ENCODE results near the gene ANKS1B. TPM values are rescaled to one million over a fixed set of nuclear protein-coding genes. Genes with fewer than 3 reads are reported as not detected.

ANKS1B gene
- total RNA-seq, 4 donors from 2014 or later, result 34.5 to 81.9 (median 71.1) TPM

GRCh38 chr12:99926511-99927169, 58.1 kb downstream of the ANKS1B start:
- no peaks in the 10 kb centered on the region for H3K9me3 ChIP-seq
- no peak overlapping the region for H3K4me3 ChIP-seq (replicated peaks in 1 of 3)
- intact Hi-C loops (cut with DNase I), result no loop called here
- H3K36me3 ChIP-seq, result no peaks in the 10 kb centered on the region
- TF ChIP-seq POLR2A (IDR thresholded peaks at IDR 0.05), result no peak
- TF ChIP-seq CTCF (IDR thresholded peaks at IDR 0.05), result no peak
- no peaks in the 10 kb centered on the region for H3K4me1 ChIP-seq
- DNase-seq, result no peak
- no peak overlapping the region for H3K27ac ChIP-seq
- no peaks in the 10 kb centered on the region for H3K27me3 ChIP-seq
- WGBS, 2 donors, result 94 to 96% methylated on average over 2 of the region's 2 CpGs

- no peaks in the 10 kb centered on the region for H3K36me3 ChIP-seq
These were observed 64.3 kb downstream of the ANKS1B start for GRCh38 chr12:99920353-99920960.

GRCh38 chr12:99917711-99918402, 66.9 kb downstream of the ANKS1B start:
- Histone ChIP-seq H3K9me3 (no peaks in the 10 kb centered on the region), H3K4me3 (replicated peaks in 1 of 3) (no peak overlapping the region), H3K4me1 (peaks cover 10% of the 10 kb centered on the region in 2 donors), H3K27me3 (no peaks in the 10 kb centered on the region), H3K27ac (no peak overlapping the region), H3K36me3 (no peaks in the 10 kb centered on the region)
- no peak for DNase-seq
- intact Hi-C loops (cut with DNase I), result no loop called here
- TF ChIP-seq POLR2A (IDR thresholded peaks at IDR 0.05) (no peak), CTCF (IDR thresholded peaks at IDR 0.05) (no peak)
- WGBS, 2 donors, result 82 to 83% methylated on average over 5 of the region's 5 CpGs

More at GRCh38 chr12:99920353-99920960, 64.3 kb downstream of the ANKS1B start:
- intact Hi-C loops (cut with DNase I), result no loop called here
- H3K4me1 ChIP-seq, result no peaks in the 10 kb centered on the region
- H3K27me3 ChIP-seq, result no peaks in the 10 kb centered on the region
- no peak overlapping the region for H3K27ac ChIP-seq
- WGBS, 2 donors, result 85 to 90% methylated on average over 5 of the region's 5 CpGs
- no peak for DNase-seq
- H3K4me3 ChIP-seq (replicated peaks in 1 of 3), result no peak overlapping the region
- TF ChIP-seq CTCF (IDR thresholded peaks at IDR 0.05) (no peak), POLR2A (IDR thresholded peaks at IDR 0.05) (no peak)
- H3K9me3 ChIP-seq, result no peaks in the 10 kb centered on the region

- WGBS, 2 donors, result 78 to 86% methylated on average over 3 of the region's 3 CpGs
- intact Hi-C loops (cut with DNase I), result no loop called here
- TF ChIP-seq CTCF (IDR thresholded peaks at IDR 0.05), result no peak
- TF ChIP-seq POLR2A (IDR thresholded peaks at IDR 0.05), result no peak
These were observed 68.2 kb downstream of the ANKS1B start for GRCh38 chr12:99916555-99916954.

More at GRCh38 chr12:99916555-99916954, 68.2 kb downstream of the ANKS1B start:
- Histone ChIP-seq H3K4me3 (replicated peaks in 1 of 3) (no peak overlapping the region), H3K27ac (no peak overlapping the region), H3K27me3 (no peaks in the 10 kb centered on the region), H3K36me3 (no peaks in the 10 kb centered on the region), H3K4me1 (peaks cover 16 to 18% of the 10 kb centered on the region in 2 donors), H3K9me3 (no peaks in the 10 kb centered on the region)
- DNase-seq, result no peak

Data from thyroid gland (tissue), 4 donors.